ENCODE measurements around the gene GALNT7.

Gene GALNT7

DNA sequence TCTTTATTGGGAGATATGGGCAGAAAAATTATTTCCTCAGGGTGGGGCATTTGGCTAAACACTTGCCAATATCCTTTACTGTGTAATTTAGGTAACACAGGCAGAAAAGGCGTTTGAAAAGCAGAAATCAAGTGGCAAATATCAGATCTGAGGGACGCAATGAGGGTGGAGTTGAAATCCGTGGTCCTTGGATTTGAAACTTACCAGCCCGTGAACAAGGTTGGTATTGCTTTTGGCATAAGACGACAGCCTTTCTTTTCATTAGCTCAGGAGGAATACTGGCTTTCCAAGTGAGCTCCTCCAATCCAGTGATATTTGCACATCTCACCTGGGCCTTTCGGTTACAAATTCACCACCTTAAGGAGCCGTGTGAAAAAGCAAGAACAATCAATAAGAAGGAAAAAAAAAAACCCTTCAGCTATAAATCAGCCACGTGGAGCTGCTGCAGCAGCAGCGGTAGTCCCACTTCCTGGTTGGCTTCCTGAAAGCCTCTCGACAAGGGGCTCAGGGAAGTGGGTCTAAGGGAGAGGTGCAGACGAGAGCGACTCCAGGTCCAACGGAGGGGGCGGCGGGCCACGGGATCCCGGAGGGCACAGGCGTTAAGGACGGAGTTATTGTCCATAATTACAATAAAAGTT, 734 bp upstream of the GALNT7 start:
- Histone ChIP-seq H3K9ac (ENCODE audit: low read length) (peak overlapping the region; percentile 81), H4K20me1 (ENCODE audit: low read depth, low read length) (peaks cover 10% of the 10 kb centered on the region), H3K9me3 (ENCODE audit: insufficient read depth, low read length) (no peaks in the 10 kb centered on the region), H3K4me3 (ENCODE audit: insufficient read depth, low read length, poor library complexity, severe bottlenecking) (peak overlapping the region; percentile 71), H3K27ac (ENCODE audit: low read depth, low read length) (peak overlapping the region; percentile 66), H3K36me3 (ENCODE audit: low read length) (no peaks in the 10 kb centered on the region), H2AFZ (ENCODE audit: low read depth, low read length, severe bottlenecking) (peak overlapping the region; percentile 94), H3K27me3 (ENCODE audit: low read length) (no peaks in the 10 kb centered on the region), H3K4me2 (ENCODE audit: low read depth, low read length, poor library complexity, severe bottlenecking) (peak overlapping the region; percentile 84), H3K9me2 (replicated peaks; ENCODE audit: insufficient read depth, low read length) (no peaks in the 10 kb centered on the region), H3F3A (ENCODE audit: insufficient read depth) (peaks cover 27% of the 10 kb centered on the region; the same call in 1 of the 2 replicates), H3K79me2 (ENCODE audit: insufficient read depth, low read length) (peaks cover 22% of the 10 kb centered on the region)
- TF ChIP-seq, protein P1, sequence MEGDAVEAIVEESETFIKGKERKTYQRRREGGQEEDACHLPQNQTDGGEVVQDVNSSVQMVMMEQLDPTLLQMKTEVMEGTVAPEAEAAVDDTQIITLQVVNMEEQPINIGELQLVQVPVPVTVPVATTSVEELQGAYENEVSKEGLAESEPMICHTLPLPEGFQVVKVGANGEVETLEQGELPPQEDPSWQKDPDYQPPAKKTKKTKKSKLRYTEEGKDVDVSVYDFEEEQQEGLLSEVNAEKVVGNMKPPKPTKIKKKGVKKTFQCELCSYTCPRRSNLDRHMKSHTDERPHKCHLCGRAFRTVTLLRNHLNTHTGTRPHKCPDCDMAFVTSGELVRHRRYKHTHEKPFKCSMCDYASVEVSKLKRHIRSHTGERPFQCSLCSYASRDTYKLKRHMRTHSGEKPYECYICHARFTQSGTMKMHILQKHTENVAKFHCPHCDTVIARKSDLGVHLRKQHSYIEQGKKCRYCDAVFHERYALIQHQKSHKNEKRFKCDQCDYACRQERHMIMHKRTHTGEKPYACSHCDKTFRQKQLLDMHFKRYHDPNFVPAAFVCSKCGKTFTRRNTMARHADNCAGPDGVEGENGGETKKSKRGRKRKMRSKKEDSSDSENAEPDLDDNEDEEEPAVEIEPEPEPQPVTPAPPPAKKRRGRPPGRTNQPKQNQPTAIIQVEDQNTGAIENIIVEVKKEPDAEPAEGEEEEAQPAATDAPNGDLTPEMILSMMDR (IDR thresholded peaks at IDR 0.05; ENCODE audit: insufficient read depth, low read length, poor library complexity, severe bottlenecking) = no peak
- no peak for TF ChIP-seq EZH2phosphoT487 (conservative IDR thresholded peaks at IDR 0.05; ENCODE audit: low read length)

DNA sequence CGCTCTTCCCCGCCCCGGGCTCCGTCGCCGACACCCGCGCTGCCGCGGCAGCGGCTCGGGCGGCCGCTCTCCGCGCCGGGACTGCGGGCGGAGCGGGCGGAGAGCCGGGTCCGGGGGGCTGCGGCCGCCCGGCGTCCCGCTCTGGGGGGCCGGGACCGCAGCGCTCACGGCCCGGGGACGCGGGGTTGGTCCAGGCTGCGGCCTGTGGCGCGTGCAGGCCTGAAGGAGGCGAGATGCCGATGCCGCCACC, 492 bp downstream of the GALNT7 start:
- peaks cover 11% of the 10 kb centered on the region for H4K20me1 ChIP-seq (ENCODE audit: low read depth, low read length)
- peak overlapping the region; percentile 72 for H2AFZ ChIP-seq (ENCODE audit: low read depth, low read length, severe bottlenecking)
- H3K27me3 ChIP-seq (ENCODE audit: low read length) = no peaks in the 10 kb centered on the region
- peaks cover 27% of the 10 kb centered on the region; the same call in 1 of the 2 replicates for H3F3A ChIP-seq (ENCODE audit: insufficient read depth)
- H3K79me2 ChIP-seq (ENCODE audit: insufficient read depth, low read length) = peaks cover 32% of the 10 kb centered on the region
- peak overlapping the region; percentile 71 for H3K4me3 ChIP-seq (ENCODE audit: insufficient read depth, low read length, poor library complexity, severe bottlenecking)
- no peaks in the 10 kb centered on the region for H3K9me3 ChIP-seq (ENCODE audit: insufficient read depth, low read length)
- H3K9me2 ChIP-seq (replicated peaks; ENCODE audit: insufficient read depth, low read length) = no peaks in the 10 kb centered on the region
- peak overlapping the region; percentile 84 for H3K4me2 ChIP-seq (ENCODE audit: low read depth, low read length, poor library complexity, severe bottlenecking)
- TF ChIP-seq, protein P1 (IDR thresholded peaks at IDR 0.05; ENCODE audit: insufficient read depth, low read length, poor library complexity, severe bottlenecking) = no peak
- no peak for TF ChIP-seq EZH2phosphoT487 (conservative IDR thresholded peaks at IDR 0.05; ENCODE audit: low read length)
- H3K36me3 ChIP-seq (ENCODE audit: low read length) = no peaks in the 10 kb centered on the region
- H3K27ac ChIP-seq (ENCODE audit: low read depth, low read length) = peak overlapping the region; percentile 66
- peak overlapping the region; percentile 81 for H3K9ac ChIP-seq (ENCODE audit: low read length)

DNA sequence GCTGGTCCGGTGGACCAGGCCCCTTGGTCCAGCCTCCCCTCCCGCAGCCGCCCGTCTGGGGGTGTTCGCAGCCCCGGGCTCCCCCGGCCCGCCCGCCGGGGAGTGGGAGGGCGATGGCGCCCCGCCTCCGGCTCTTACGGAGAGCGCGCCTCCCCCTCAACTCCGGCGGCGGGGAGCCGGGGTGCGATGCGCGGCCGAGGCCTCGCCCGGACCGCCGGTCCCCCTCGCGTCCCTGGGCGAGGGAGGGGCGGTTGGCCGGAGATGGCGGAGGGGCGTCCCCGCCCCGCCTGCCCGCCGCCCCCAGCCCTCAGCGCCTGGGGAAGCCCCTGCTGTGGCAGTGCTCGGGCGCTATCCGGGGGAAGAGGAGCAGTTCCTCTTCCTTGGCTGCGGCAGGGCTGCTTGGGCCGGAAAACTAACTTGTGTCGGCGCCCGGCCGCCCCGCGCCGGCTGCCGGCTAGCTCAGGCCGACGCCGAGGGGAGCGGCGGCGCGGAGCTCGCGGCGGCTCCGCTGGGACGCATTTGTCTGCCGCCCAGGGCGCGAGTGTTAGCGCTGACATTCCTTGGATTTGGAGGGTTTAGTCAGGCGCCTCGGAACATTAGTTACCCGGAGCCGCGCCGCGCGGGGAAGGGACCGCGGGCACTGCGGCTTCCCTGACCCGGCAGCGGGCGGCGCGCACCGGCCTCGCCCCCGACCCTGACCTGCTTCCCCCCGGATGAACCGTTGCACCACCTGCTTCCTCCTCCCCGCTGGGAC, 994 bp downstream of the GALNT7 start:
- no peak for TF ChIP-seq EZH2phosphoT487 (conservative IDR thresholded peaks at IDR 0.05; ENCODE audit: low read length)
- TF ChIP-seq, protein P1 (IDR thresholded peaks at IDR 0.05; ENCODE audit: insufficient read depth, low read length, poor library complexity, severe bottlenecking) = no peak
- Histone ChIP-seq H2AFZ (ENCODE audit: low read depth, low read length, severe bottlenecking) (peak overlapping the region; percentile 72), H3K27me3 (ENCODE audit: low read length) (no peaks in the 10 kb centered on the region), H3K9ac (ENCODE audit: low read length) (peak overlapping the region; percentile 81), H3K4me3 (ENCODE audit: insufficient read depth, low read length, poor library complexity, severe bottlenecking) (peak overlapping the region; percentile 71), H3K4me2 (ENCODE audit: low read depth, low read length, poor library complexity, severe bottlenecking) (peak overlapping the region; percentile 84), H3K9me3 (ENCODE audit: insufficient read depth, low read length) (no peaks in the 10 kb centered on the region), H3K9me2 (replicated peaks; ENCODE audit: insufficient read depth, low read length) (no peaks in the 10 kb centered on the region), H3K79me2 (ENCODE audit: insufficient read depth, low read length) (peaks cover 37% of the 10 kb centered on the region), H3F3A (ENCODE audit: insufficient read depth) (peaks cover 27% of the 10 kb centered on the region; the same call in 1 of the 2 replicates), H3K36me3 (ENCODE audit: low read length) (no peaks in the 10 kb centered on the region), H4K20me1 (ENCODE audit: low read depth, low read length) (peaks cover 16% of the 10 kb centered on the region), H3K27ac (ENCODE audit: low read depth, low read length) (peak overlapping the region; percentile 66)

Data from SU-DHL-6 (cell line).